ENCODE data around the gene PPP1R15B.

DNA sequence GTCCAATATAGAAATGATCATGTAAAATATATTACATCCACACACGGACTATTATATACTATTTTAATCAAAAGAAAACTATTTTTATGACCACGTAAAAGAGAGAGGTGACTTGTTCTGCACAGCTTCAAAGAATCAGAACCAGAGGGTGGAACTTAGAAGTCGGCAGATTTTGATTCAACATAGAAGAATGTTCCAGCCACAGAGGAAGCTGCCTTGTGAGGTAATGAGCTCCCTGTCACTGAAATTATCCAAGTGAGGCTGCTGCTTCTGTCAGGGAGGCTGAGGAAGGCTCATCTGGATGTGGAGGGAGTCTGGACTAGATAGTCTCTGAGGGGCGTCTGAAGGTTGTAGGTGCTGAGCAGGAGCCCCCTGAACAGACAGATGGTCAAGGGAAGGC is 54.6 kb downstream of the PPP1R15B start:
- TF ChIP-seq, protein P1, sequence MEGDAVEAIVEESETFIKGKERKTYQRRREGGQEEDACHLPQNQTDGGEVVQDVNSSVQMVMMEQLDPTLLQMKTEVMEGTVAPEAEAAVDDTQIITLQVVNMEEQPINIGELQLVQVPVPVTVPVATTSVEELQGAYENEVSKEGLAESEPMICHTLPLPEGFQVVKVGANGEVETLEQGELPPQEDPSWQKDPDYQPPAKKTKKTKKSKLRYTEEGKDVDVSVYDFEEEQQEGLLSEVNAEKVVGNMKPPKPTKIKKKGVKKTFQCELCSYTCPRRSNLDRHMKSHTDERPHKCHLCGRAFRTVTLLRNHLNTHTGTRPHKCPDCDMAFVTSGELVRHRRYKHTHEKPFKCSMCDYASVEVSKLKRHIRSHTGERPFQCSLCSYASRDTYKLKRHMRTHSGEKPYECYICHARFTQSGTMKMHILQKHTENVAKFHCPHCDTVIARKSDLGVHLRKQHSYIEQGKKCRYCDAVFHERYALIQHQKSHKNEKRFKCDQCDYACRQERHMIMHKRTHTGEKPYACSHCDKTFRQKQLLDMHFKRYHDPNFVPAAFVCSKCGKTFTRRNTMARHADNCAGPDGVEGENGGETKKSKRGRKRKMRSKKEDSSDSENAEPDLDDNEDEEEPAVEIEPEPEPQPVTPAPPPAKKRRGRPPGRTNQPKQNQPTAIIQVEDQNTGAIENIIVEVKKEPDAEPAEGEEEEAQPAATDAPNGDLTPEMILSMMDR (IDR thresholded peaks at IDR 0.05; ENCODE audit: insufficient read depth, low read length) = no peak
- TF ChIP-seq POLR2AphosphoS5 (IDR thresholded peaks at IDR 0.05; ENCODE audit: low read depth) = no peak
- TF ChIP-seq, protein P2, sequence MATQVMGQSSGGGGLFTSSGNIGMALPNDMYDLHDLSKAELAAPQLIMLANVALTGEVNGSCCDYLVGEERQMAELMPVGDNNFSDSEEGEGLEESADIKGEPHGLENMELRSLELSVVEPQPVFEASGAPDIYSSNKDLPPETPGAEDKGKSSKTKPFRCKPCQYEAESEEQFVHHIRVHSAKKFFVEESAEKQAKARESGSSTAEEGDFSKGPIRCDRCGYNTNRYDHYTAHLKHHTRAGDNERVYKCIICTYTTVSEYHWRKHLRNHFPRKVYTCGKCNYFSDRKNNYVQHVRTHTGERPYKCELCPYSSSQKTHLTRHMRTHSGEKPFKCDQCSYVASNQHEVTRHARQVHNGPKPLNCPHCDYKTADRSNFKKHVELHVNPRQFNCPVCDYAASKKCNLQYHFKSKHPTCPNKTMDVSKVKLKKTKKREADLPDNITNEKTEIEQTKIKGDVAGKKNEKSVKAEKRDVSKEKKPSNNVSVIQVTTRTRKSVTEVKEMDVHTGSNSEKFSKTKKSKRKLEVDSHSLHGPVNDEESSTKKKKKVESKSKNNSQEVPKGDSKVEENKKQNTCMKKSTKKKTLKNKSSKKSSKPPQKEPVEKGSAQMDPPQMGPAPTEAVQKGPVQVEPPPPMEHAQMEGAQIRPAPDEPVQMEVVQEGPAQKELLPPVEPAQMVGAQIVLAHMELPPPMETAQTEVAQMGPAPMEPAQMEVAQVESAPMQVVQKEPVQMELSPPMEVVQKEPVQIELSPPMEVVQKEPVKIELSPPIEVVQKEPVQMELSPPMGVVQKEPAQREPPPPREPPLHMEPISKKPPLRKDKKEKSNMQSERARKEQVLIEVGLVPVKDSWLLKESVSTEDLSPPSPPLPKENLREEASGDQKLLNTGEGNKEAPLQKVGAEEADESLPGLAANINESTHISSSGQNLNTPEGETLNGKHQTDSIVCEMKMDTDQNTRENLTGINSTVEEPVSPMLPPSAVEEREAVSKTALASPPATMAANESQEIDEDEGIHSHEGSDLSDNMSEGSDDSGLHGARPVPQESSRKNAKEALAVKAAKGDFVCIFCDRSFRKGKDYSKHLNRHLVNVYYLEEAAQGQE (IDR thresholded peaks at IDR 0.05; ENCODE audit: insufficient replicate concordance, low read depth) = no peak
- TF ChIP-seq SPI1 (IDR thresholded peaks at IDR 0.05; ENCODE audit: borderline replicate concordance, low read depth) = no peak
- TF ChIP-seq GABPA (IDR thresholded peaks at IDR 0.05; ENCODE audit: low read depth) = no peak
